Epithelial cell of esophagus (primary cell): Measurements from ENCODE around the gene FNDC3A.

Source experiments
- DNase-seq: peaks from one replicate; pipeline ENCODE4 v3.0.0; 2010; ENCODE audit warnings: low read depth
- H3K4me3 ChIP-seq: 2 replicates; pipeline ENCODE4 v1.5.1; 2011; ENCODE audit warnings: mild to moderate bottlenecking, low read length, control low read depth
- TF ChIP-seq, protein P1 (sequence below): IDR thresholded peaks from 2 replicates; pipeline ENCODE4 v1.5.1; 2011; ENCODE audit warnings: low read depth, mild to moderate bottlenecking, low read length, control low read depth, inconsistent platforms; ENCODE audit not compliant: insufficient read depth; ENCODE audit errors: missing control alignments

The FNDC3A gene

DNA sequence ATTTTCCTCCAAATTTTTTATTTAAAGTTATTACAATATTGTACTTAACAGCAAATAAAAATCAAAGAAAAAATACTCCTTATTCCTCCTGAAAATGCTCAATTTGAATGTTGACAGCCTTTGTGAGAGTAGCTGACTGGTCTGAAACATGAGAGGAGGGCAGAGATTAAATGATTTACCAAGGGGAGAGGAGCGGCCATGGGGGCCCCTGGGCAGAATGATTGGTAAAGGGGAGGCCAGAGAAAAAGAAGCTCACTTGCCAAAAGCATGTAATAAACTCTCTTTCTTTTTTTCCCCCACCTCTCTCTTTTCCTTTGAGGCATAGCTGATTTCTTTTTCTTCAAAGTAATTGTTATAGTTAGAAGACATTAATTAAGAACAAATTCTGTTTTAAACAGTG lies 30.1 kb upstream of the FNDC3A start:
- no peak overlapping the region for H3K4me3 ChIP-seq
- no peak for DNase-seq
- TF ChIP-seq, protein P1, sequence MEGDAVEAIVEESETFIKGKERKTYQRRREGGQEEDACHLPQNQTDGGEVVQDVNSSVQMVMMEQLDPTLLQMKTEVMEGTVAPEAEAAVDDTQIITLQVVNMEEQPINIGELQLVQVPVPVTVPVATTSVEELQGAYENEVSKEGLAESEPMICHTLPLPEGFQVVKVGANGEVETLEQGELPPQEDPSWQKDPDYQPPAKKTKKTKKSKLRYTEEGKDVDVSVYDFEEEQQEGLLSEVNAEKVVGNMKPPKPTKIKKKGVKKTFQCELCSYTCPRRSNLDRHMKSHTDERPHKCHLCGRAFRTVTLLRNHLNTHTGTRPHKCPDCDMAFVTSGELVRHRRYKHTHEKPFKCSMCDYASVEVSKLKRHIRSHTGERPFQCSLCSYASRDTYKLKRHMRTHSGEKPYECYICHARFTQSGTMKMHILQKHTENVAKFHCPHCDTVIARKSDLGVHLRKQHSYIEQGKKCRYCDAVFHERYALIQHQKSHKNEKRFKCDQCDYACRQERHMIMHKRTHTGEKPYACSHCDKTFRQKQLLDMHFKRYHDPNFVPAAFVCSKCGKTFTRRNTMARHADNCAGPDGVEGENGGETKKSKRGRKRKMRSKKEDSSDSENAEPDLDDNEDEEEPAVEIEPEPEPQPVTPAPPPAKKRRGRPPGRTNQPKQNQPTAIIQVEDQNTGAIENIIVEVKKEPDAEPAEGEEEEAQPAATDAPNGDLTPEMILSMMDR, result no peak

DNA sequence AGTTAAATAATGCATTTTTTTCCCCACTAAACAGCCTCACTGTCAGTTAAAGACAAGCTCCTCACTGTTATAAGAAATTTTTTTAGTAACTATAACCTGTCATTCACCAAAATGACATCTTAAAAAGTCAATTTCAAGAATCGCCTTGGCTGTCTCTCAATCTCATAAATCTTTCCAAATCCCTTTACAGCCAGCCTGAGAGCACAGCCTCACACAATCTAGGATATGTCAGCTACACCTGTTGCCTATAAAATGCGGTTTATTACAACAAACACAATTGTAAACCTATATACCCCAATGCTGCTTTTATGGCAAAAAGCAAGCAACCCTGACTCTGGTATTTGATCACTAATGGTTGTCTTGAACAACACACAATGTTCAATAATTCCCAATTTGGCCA lies 29.5 kb upstream of the FNDC3A start:
- no peak for DNase-seq

DNA sequence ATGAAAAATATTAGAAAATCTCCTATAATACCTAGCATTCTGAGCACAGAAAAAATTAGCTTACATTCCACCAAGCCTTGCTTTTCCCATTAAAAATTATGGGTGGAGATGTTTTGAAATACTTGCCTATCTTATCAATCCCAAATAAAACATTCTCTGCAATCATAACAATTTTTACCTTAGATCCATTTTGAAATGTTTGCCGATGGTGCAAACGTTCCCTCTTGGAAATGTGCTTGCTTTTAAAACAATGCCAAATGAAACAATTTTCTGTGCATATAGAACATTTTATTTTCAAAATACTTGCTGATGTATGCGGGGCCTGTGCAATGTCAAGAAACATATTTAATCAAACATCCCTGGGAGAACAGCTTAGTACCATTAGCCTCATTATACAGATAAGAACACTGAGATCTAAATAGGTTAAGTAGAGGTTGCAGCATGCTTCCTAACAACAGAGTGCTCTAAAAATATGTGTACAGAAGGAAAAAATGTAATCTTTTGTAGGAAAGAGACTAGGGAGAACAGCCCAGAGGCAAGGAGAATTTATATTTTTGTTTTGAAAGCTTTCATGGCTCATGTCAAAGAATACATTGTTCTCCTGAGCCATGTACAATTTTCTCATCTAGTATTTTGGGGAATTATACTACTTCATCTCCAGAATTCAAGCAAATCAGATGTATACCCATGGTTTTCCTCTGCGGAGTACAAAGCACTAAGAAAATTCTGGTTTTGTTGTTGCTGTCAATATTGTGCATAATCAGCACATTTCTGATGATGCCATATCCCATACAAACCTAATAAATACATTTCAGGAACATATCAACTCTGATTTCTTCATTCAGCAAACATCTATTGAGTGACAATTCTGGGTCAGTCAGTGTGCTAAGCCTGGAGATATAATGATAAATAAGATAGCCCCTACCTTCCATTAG lies 25.9 kb upstream of the FNDC3A start:
- no peak overlapping the region for H3K4me3 ChIP-seq
- DNase-seq, result no peak
- TF ChIP-seq, protein P1, result no peak

More for the DNA sequence above, 29.5 kb upstream of the FNDC3A start:
- TF ChIP-seq, protein P1, result no peak
- H3K4me3 ChIP-seq, result no peak overlapping the region

DNA sequence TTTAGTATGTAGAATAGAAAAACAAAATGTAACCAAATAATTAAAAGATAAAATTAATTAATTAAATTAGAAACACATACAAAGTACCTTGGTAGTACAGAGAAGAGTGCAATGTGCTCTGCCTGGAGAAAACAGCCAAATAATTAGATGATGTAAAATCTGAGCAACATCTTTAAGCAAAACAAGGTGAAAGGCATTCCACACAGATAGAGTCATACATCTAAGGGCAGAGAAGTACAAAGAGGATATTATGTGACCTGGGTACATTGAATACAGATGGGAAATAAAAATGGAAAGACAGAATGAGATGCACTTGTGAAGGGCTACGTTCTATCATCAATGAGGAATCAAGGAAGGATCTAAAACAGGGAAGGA lies 25.2 kb upstream of the FNDC3A start:
- TF ChIP-seq, protein P1, result no peak
- DNase-seq, result peak; percentile 38
- no peak overlapping the region for H3K4me3 ChIP-seq

DNA sequence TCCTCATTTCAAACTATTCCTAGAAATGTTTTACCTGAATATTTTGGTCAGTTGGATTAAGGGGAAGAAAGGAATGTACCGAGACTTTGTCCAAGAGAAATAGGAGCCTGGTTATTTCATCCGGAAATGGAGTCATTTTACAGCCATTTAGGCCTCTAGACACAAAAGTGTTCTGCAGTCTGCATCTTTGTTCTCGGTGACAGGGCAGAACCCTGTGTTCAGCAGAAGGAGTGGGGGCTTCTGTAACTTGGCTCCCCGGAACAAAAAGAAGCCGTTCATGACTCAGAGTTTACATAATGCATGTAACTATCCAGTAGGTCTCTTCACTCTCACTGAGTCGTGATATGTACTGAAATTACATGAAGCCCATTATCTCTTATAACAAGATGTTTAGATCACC lies 21.6 kb upstream of the FNDC3A start:
- peak; percentile 44 for DNase-seq
- TF ChIP-seq, protein P1, result no peak

DNA sequence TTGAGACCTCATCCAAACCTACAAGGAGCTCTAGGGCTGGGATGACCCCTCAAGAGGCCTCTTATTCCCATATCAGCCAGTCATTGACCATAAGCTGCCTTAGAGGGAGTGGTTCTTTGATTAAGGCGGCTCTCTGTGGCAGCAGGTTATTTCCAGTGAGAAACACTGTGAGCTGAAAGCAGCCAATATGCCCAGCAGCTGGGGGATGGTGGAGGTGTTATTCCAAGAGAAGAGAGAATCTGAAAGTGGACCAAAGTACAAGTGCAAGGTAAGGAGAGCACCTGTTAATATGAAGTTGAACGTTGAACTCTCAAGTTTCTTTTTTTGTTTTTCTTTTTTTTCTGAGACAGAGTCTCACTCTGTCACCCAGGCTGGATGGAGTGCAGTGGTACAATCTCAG lies 20.2 kb upstream of the FNDC3A start:
- TF ChIP-seq, protein P1, result no peak
- DNase-seq, result no peak
- no peak overlapping the region for H3K4me3 ChIP-seq

More for the DNA sequence above, 21.6 kb upstream of the FNDC3A start:
- no peak overlapping the region for H3K4me3 ChIP-seq

DNA sequence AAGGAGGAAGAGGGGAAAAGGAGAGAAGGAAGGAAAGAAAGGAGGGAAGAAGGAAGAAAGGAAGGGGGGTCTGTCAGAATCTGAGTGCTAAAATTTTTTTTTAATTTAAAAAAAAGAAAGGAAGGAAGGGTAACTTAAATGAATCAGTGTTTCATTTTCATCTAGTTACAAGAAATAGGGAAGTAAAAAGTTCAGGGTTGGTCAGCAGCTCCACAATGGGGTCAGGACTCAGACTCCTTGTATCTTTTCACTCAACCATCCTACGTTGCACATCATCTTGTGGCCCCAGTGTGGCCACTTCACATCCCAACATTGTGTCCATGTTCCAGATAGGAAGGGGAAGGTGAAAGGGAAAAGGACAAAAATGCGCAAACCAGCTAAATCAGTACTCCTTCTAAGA lies 14.3 kb upstream of the FNDC3A start:
- no peak overlapping the region for H3K4me3 ChIP-seq
- TF ChIP-seq, protein P1, result no peak
- DNase-seq, result no peak
